Measurements from ENCODE around the gene IPCEF1.

Gene IPCEF1

DNA sequence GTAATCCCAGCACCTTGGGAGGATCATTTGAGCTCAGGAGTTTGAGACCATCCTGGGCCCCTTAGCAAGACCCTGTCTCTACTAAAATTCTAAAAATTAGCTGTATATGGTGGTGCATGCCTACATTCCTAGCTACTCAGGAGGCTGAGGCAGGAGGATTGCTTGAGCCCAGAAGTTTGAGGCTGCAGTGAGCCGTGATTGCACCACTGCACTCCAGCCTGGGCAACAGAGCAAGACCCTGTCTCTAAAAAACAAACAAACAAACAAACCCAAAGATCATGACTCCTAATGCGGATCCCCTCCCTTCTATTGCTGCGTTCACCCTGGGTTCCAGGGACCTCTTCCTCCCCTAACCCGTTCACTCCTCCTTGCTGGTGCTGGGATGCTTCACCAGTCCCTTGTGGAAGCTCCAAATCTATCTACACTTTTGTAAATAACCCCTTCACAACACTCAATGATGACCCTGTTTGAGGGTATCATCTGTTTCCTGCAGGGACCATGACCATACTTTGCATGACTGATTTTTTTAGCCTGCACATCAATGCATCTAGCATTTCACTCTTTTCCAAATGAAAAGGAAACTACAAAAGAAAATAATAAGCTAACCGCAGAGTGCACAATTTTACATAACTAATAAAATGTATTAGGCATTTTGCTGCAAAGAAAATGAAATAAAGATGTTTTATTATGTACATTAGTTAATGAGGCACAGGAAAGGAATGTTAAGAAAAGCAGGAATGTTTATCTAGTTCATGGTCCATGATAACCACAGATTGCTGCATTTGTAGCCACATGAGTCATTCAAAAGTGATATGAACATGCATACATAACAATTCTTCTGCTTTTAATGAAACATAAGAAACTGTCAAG, 30.5 kb upstream of the IPCEF1 start:
- TF ChIP-seq, protein P1, sequence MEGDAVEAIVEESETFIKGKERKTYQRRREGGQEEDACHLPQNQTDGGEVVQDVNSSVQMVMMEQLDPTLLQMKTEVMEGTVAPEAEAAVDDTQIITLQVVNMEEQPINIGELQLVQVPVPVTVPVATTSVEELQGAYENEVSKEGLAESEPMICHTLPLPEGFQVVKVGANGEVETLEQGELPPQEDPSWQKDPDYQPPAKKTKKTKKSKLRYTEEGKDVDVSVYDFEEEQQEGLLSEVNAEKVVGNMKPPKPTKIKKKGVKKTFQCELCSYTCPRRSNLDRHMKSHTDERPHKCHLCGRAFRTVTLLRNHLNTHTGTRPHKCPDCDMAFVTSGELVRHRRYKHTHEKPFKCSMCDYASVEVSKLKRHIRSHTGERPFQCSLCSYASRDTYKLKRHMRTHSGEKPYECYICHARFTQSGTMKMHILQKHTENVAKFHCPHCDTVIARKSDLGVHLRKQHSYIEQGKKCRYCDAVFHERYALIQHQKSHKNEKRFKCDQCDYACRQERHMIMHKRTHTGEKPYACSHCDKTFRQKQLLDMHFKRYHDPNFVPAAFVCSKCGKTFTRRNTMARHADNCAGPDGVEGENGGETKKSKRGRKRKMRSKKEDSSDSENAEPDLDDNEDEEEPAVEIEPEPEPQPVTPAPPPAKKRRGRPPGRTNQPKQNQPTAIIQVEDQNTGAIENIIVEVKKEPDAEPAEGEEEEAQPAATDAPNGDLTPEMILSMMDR (conservative IDR thresholded peaks at IDR 0.05; ENCODE audit: control insufficient read depth, insufficient read depth, low read depth, low read length) = no peak
- DNase-seq (ENCODE audit: low read depth) = peak; percentile 91
- H3K4me3 ChIP-seq (ENCODE audit: control insufficient read depth, low read depth, low read length) = no peak overlapping the region

DNA sequence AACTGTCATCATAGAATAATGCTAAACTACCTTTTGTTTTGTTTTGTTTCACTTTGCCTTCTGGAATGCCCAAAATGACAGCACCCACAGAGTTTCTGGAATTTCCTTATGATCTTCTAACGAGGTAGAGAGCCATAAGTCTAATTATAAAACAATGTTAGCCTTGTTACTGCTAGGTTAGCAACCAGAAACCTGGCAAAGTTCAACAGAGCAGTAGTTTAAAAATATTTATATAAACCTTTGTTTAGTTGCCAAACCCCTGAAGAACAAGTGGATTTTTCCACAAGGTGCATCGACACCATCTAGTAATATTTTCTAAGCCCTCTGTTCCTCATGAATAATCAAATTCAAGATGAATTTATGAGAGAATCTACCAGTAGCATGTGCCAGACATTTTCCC, 27.6 kb upstream of the IPCEF1 start:
- TF ChIP-seq, protein P1 (conservative IDR thresholded peaks at IDR 0.05; ENCODE audit: control insufficient read depth, insufficient read depth, low read depth, low read length) = no peak
- H3K4me3 ChIP-seq (ENCODE audit: control insufficient read depth, low read depth, low read length) = no peak overlapping the region
- DNase-seq (ENCODE audit: low read depth) = no peak

GRCh38 chr6:154383273-154383672, 26.7 kb upstream of the IPCEF1 start:
- TF ChIP-seq, protein P1 (conservative IDR thresholded peaks at IDR 0.05; ENCODE audit: control insufficient read depth, insufficient read depth, low read depth, low read length) = no peak
- DNase-seq (ENCODE audit: low read depth) = no peak
- no peak overlapping the region for H3K4me3 ChIP-seq (ENCODE audit: control insufficient read depth, low read depth, low read length)

DNA sequence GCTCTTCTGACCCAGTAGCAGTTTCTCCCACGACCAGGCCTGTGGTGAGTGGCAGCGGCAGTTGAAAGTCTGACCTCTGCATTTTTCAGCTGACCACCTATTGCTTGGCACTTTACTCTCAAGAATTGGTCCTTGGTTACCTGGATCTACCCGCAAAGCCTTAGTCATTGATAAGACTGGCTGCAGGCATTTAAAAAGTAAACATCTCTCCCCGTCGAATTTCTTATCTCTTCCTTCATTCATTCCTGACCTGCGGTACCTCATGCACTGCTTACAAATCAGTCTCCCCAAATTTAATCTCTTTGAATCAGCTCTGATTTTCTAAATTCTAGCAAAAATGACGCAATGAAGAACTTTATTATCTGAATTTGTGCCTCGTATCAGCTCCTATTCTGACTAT, 26.1 kb upstream of the IPCEF1 start:
- no peak for DNase-seq (ENCODE audit: low read depth)
- TF ChIP-seq, protein P1 (conservative IDR thresholded peaks at IDR 0.05; ENCODE audit: control insufficient read depth, insufficient read depth, low read depth, low read length) = no peak
- H3K4me3 ChIP-seq (ENCODE audit: control insufficient read depth, low read depth, low read length) = no peak overlapping the region

DNA sequence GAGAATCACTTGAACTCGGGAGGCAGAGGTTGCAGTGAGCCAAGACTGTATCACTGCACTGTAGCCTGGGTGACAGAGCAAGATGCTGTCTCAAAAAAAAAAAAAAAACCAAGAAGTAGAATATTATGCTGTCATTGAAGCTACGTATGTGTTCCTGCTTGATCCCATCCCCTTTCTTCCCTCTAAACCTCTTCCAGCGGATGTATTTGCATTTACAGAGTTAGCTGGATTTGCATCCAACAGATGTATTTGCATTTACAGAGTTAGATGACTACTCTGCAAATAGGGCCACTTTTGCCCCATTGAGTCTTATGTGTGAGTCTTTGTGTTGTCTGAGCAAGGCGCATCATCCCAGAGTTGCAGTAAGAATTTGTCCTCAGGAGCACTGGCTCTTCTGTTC, 24.9 kb upstream of the IPCEF1 start:
- no peak for DNase-seq (ENCODE audit: low read depth)
- TF ChIP-seq, protein P1 (conservative IDR thresholded peaks at IDR 0.05; ENCODE audit: control insufficient read depth, insufficient read depth, low read depth, low read length) = no peak
- no peak overlapping the region for H3K4me3 ChIP-seq (ENCODE audit: control insufficient read depth, low read depth, low read length)

- TF ChIP-seq, protein P1 (conservative IDR thresholded peaks at IDR 0.05; ENCODE audit: control insufficient read depth, insufficient read depth, low read depth, low read length) = no peak
- H3K4me3 ChIP-seq (ENCODE audit: control insufficient read depth, low read depth, low read length) = no peak overlapping the region
- DNase-seq (ENCODE audit: low read depth) = no peak
Observed at GRCh38 chr6:154380741-154381140, 24.1 kb upstream of the IPCEF1 start.

Data from fibroblast of mammary gland (primary cell).